Epithelial cell of proximal tubule (primary cell): ENCODE data around the gene WDR43. TPM values are rescaled to one million over a fixed set of nuclear protein-coding genes. Genes with fewer than 3 reads are reported as not detected.
"Not testable (repeated sequence)": the region's sequence is repeated elsewhere in the genome, so short reads cannot be mapped to it uniquely, and the experiment has no call there.

ENCODE experiments used
- DNase-seq: peaks from one replicate; pipeline ENCODE4 v3.0.0-alpha.2; 2011; ENCODE audit warnings: low read depth
- H3K4me3 ChIP-seq: 2 replicates; pipeline ENCODE4 v1.5.1; 2011; ENCODE audit warnings: low read depth, mild to moderate bottlenecking, low read length
- total RNA-seq: library from RNA; depleted of rRNA; stranded (reverse); fragments of >200 nt; gene quantifications from 2 replicates; pipeline ENCODE4 v1.2.3, GENCODE V29; 2015
- TF ChIP-seq, protein P1 (sequence below): conservative IDR thresholded peaks from 2 replicates; pipeline ENCODE4 v1.5.1; 2012; ENCODE audit warnings: low read depth, mild to moderate bottlenecking, low read length

WDR43 gene
- total RNA-seq, 1 donor from 2014 or later: 52.2 TPM

GRCh38 chr2:28975671-28976070, 81.2 kb downstream of the WDR43 start:
- H3K4me3 ChIP-seq: no peak overlapping the region
- DNase-seq: no peak
- TF ChIP-seq, protein P1, sequence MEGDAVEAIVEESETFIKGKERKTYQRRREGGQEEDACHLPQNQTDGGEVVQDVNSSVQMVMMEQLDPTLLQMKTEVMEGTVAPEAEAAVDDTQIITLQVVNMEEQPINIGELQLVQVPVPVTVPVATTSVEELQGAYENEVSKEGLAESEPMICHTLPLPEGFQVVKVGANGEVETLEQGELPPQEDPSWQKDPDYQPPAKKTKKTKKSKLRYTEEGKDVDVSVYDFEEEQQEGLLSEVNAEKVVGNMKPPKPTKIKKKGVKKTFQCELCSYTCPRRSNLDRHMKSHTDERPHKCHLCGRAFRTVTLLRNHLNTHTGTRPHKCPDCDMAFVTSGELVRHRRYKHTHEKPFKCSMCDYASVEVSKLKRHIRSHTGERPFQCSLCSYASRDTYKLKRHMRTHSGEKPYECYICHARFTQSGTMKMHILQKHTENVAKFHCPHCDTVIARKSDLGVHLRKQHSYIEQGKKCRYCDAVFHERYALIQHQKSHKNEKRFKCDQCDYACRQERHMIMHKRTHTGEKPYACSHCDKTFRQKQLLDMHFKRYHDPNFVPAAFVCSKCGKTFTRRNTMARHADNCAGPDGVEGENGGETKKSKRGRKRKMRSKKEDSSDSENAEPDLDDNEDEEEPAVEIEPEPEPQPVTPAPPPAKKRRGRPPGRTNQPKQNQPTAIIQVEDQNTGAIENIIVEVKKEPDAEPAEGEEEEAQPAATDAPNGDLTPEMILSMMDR: no peak

- DNase-seq: no peak
- no peak overlapping the region for H3K4me3 ChIP-seq
- TF ChIP-seq, protein P1: no peak
These were observed 82.1 kb downstream of the WDR43 start for GRCh38 chr2:28976584-28976983.

DNA sequence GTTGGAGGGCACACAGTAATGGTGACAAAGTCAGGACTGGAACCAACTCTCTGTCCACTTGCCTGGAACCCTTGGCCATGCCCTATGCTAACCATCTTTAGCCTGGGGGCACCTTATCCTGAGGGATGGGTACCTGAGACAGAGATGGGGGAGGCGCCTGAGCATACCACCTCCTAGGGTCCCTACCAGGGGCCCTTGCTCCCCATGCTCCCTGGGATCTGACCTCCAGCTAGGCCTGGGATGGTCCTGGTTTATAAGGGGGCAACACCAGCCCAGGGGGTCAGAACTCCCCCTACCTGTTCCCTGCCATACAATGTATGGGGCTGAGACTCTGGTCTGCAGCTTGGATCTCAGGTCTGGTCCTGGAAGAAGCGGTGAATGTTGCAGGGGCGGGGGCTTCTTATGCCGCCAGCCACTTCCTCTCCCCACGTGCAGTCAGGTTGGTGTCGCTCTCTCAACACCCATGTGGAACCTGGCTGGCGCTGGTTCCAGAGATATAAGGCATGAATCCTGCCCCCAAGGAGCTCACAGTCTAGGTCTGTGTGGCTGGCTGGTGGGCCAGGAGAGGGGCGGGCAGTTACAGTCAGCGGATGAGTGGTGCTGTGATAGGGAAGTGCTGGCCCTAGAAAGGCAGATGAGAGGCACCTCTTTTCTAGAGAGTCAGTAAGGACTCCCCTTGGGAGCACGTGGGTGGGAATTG, 82.9 kb downstream of the WDR43 start:
- DNase-seq: no peak
- TF ChIP-seq, protein P1: no peak
- no peak overlapping the region for H3K4me3 ChIP-seq

GRCh38 chr2:28978001-28978400, 83.5 kb downstream of the WDR43 start:
- H3K4me3 ChIP-seq, DNase-seq: not testable (repeated sequence)

- TF ChIP-seq, protein P1: no peak
- no peak overlapping the region for H3K4me3 ChIP-seq
- no peak for DNase-seq
These were observed 84.1 kb downstream of the WDR43 start for GRCh38 chr2:28978606-28979005.

GRCh38 chr2:28979041-28979440, 84.6 kb downstream of the WDR43 start:
- TF ChIP-seq, protein P1: no peak
- DNase-seq: no peak
- H3K4me3 ChIP-seq: no peak overlapping the region

DNA sequence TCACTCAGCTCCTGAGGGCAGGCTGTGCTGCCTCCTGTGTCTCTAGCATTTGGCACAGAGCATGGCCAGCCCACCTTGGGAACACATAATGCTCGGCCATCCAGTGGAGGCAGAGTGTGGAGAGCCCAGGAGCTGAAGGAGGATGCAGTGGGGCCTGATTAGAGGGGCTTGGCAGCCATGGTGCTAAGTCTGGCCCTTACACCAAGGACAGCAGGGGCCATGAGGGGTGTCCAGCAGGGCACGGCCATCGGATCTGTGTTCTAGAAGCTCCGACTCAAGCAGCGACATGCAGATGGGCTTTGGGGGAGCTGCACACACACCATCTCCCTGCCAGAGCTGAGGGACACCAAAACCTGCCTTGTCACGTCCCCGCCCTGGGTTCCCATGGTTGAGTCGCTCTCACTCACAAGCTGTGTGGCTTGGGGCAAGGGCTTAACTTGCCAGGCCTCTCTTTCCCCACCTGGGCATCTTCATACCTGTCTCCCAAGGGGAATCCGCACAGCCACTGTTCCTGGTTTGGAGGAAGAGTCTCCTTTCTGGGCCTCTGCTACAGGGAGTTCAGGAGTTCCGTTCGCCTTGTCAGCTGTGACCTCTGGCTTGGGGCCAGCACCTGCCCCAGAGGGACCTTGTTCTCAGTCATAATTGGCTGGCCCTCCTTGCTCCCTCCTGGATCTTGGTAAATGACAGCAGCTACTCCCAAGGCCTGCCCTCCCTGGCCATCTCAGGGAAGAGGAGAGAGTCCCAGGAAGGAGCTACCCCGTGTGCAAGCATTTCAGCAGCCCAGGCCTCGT, 85.3 kb downstream of the WDR43 start:
- no peak overlapping the region for H3K4me3 ChIP-seq
- TF ChIP-seq, protein P1: no peak
- no peak for DNase-seq
